Urinary bladder (tissue), 4 donors: ENCODE results near the gene MYLK4. TPM values are rescaled to one million over a fixed set of nuclear protein-coding genes. Genes with fewer than 3 reads are reported as not detected.

ENCODE experiments used
- DNase-seq: peaks from one replicate; pipeline ENCODE4 v3.0.0-alpha.2; 2015; ENCODE audit errors: extremely low spot score
- H3K27ac ChIP-seq: one replicate; pipeline ENCODE4 v1.5.1; 2013; ENCODE audit warnings: low read depth, mild to moderate bottlenecking, moderate library complexity
- H3K36me3 ChIP-seq: one replicate; pipeline ENCODE4 v1.6.1; 2013; ENCODE audit warnings: mild to moderate bottlenecking, moderate library complexity; ENCODE audit not compliant: insufficient read depth
- H3K4me1 ChIP-seq: one replicate; pipeline ENCODE4 v1.6.1; 2013; ENCODE audit warnings: mild to moderate bottlenecking, moderate library complexity; ENCODE audit not compliant: insufficient read depth
- H3K4me3 ChIP-seq: one replicate; pipeline ENCODE4 v1.5.1; 2013; ENCODE audit warnings: low read depth, low read length
- WGBS: extraction: QIAGEN DNeasy Blood & Tissue Kit; methylation state at CpG from one replicate; pipeline ENCODE4 v1.1.7; 2013; 5-methylcytosine and 5-hydroxymethylcytosine counted together
- polyA plus RNA-seq: library from polyadenylated mRNA; stranded (reverse); fragments of 200-250 nt; gene quantifications from one replicate; pipeline ENCODE4 v1.2.3, GENCODE V29; 2013
- total RNA-seq: library from RNA; depleted of rRNA; stranded (reverse); fragments of >200 nt; gene quantifications from one replicate; pipeline ENCODE4 v1.2.3, GENCODE V29; 2014
- donor health status: healthy with polysubstance abuse.
- donor health status: healthy.

The MYLK4 gene
- total RNA-seq (4.0 TPM), polyA plus RNA-seq (0.42 TPM)

DNA sequence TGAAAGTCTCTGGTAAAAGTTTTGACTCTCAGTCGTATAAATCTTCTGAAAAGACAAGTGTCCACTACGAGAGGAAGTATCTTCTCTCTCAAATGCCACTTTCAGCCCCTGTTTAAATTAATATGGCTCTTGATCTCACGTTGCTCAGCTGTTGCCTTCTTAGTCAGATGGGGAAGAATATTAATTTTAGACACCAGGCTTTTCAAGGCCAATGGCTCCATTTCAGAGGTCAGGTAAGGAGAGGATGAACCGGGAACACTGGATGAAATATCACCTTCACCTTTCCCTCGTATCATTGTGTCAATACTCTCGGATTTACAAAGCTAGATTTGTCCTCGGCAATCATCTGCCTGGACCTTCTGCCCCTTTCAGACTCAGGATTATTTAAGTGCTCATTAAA, at the start of gene MYLK4:
MYLK4 (minus strand) TSS at position 91 of the 400 bp plus-strand sequence. CDS start 1,628 bp downstream, outside the sequence.
- Histone ChIP-seq H3K4me1 (no peaks in the 10 kb centered on the region), H3K27ac (no peak within 1 kb of the TSS), H3K36me3 (no peaks in the 10 kb centered on the region), H3K4me3 (no peak within 1 kb of the TSS)
- 80% methylated on average over 7 of the region's 7 CpGs for WGBS
- no peak for DNase-seq

GRCh38 chr6:2799936-2800527, 49.3 kb upstream of the MYLK4 start:
- WGBS = 78% methylated on average over 11 of the region's 11 CpGs
- DNase-seq = no peak
- no peak overlapping the region for H3K4me3 ChIP-seq
- H3K27ac ChIP-seq = no peak overlapping the region
- no peaks in the 10 kb centered on the region for H3K4me1 ChIP-seq
- no peaks in the 10 kb centered on the region for H3K36me3 ChIP-seq

GRCh38 chr6:2798586-2799134, 47.9 kb upstream of the MYLK4 start:
- Histone ChIP-seq H3K27ac (no peak overlapping the region), H3K36me3 (no peaks in the 10 kb centered on the region), H3K4me3 (no peak overlapping the region), H3K4me1 (no peaks in the 10 kb centered on the region)
- no peak for DNase-seq
- 91% methylated on average over 11 of the region's 11 CpGs for WGBS

DNA sequence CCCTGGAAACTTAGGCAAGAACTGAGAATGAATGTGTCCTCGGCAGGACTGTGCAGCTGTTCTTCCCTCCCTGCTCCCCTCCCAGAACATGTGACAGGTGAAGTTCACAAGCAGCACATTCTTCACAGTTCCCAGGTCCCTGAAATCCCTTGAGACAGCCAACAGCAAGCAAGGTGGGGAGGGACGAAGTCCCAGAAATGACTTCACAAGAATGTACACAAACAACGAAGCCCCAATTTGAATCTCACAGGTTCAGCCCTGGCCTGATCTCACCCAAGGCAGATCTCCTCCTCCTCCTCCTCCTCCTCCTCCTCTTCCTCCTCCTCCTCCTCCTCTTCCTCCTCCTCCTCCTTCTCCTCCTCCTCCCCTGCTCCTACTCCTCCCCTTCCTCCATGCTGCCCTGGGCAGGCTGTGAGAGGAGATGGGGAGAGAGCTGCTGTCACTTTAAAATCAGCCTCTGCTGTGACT, 46.9 kb upstream of the MYLK4 start:
- Histone ChIP-seq H3K4me3 (no peak overlapping the region), H3K27ac (no peak overlapping the region), H3K4me1 (no peaks in the 10 kb centered on the region), H3K36me3 (no peaks in the 10 kb centered on the region)
- no peak for DNase-seq
- 55% methylated on average over 3 of the region's 3 CpGs for WGBS

DNA sequence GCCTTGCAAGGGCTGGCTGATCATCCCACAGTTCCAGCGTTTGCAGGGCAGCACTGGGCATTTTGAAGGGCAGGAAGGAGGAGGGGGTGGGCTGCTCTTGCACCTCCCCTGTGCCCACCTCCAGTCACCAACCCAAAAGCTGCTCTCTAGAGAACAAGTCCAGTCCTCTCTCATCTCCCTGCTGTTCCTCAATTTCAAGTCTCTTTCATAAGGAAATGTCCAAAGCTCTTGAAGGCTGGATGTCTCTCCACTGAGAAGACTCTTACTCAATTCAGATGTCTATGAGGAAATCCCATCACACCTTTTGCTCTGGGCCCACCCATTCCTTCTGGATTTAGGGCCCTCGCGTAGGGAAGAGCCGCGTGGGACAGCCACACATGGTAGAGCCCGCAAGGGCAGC, 46.1 kb upstream of the MYLK4 start:
- H3K4me1 ChIP-seq = no peaks in the 10 kb centered on the region
- no peak overlapping the region for H3K4me3 ChIP-seq
- H3K27ac ChIP-seq = no peak overlapping the region
- 75% methylated on average over 6 of the region's 6 CpGs for WGBS
- no peak for DNase-seq
- H3K36me3 ChIP-seq = no peaks in the 10 kb centered on the region

DNA sequence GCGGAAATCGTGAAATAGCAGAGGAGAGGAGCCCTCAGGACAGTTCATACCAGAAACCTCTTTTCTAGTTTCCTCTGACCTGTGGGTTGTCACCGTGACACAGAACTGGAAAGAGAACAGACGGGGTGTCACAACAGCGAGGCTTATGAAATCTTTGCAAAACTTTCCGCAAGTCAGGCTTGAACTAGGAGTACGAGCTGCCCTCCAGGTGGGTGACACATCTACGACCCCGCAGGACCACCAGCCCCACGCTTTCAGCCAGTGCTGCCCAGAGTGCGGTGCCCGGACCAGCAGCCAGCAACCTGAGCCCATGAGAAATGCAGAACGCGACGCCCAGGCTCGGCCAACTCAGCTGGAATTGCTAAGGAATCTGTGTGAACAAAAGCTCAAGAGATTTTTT, 45.2 kb upstream of the MYLK4 start:
- H3K4me3 ChIP-seq = no peak overlapping the region
- no peak for DNase-seq
- no peak overlapping the region for H3K27ac ChIP-seq
- no peaks in the 10 kb centered on the region for H3K4me1 ChIP-seq
- WGBS = 92% methylated on average over 16 of the region's 16 CpGs
- no peaks in the 10 kb centered on the region for H3K36me3 ChIP-seq

- Histone ChIP-seq H3K4me3 (no peak overlapping the region), H3K36me3 (no peaks in the 10 kb centered on the region), H3K4me1 (no peaks in the 10 kb centered on the region), H3K27ac (no peak overlapping the region)
- DNase-seq = no peak
- 83% methylated on average over 2 of the region's 2 CpGs for WGBS
Measured at GRCh38 chr6:2795162-2795561, 44.4 kb upstream of the MYLK4 start.

- Histone ChIP-seq H3K4me1 (no peaks in the 10 kb centered on the region), H3K27ac (no peak overlapping the region), H3K36me3 (no peaks in the 10 kb centered on the region), H3K4me3 (no peak overlapping the region)
- no peak for DNase-seq
- 87% methylated on average over 5 of the region's 5 CpGs for WGBS
Measured at GRCh38 chr6:2794171-2794730, 43.5 kb upstream of the MYLK4 start.

GRCh38 chr6:2793534-2794151, 42.9 kb upstream of the MYLK4 start:
- H3K36me3 ChIP-seq = no peaks in the 10 kb centered on the region
- 70% methylated on average over 9 of the region's 9 CpGs for WGBS
- H3K27ac ChIP-seq = no peak overlapping the region
- no peak overlapping the region for H3K4me3 ChIP-seq
- no peak for DNase-seq
- no peaks in the 10 kb centered on the region for H3K4me1 ChIP-seq

DNA sequence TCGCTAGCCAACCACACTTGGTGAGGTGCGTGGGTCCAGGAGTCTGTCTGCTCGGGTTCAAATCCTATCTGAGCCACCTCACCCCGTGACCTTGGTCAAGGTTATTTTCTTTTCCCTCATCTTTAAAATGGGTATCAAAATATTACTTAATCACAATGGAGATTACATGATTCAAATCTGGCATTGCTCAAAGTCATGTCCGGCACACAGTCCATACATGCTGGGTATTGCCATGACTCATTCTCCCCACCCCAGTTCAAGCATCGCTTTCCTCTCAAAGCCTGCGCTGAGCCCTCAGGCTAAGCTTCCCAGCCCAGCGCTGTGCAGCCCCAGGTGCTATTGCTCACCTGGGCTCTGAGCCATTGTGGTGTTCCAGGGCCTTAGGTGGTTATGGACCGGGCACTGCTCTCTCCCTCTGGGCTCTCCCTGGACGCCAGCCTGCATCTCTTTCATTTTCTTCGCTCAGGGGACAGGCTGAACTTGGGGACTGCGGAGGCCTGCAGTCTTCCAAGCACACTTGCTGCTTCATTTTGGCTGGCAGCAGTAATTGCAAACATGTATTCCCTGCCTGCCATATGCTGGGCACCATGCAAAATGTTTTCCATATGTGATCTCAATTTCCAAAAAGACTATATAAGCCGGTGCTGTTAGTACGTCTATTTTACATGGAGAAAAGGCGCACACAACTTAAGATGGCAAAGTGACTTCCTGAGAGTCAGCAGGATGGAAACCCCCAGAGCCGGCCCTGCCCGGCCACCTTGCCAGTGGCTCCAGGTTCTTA, 41.8 kb upstream of the MYLK4 start:
- H3K4me1 ChIP-seq = no peaks in the 10 kb centered on the region

DNA sequence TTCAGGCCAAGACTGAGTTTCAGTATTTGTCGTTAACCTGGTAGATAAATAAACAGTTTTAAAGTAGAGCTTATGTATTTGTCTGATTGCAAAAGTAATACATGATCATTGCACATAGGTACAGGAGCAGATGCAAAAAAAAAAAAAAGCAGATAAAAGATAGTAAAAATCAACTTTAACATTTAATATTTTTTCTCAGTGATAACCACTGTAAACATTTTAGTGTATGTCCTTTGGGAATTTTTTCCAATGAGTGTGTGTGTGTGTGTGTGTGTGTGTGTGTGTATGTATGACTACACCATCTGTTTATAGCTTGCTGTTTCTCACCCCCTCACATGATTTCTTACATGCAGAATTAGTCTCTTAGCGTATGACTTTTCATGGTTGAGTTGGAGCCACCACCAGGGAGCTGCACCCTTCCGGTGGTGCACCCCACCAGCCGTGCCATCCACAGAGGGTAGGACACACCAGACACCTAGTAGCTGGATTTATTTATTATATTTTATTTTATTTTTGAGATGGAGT, 40.8 kb upstream of the MYLK4 start:
- no peak overlapping the region for H3K4me3 ChIP-seq
- no peaks in the 10 kb centered on the region for H3K4me1 ChIP-seq
- 64% methylated on average over 4 of the region's 4 CpGs for WGBS
- no peak overlapping the region for H3K27ac ChIP-seq
- no peaks in the 10 kb centered on the region for H3K36me3 ChIP-seq
- no peak for DNase-seq

More for the DNA sequence above, 41.8 kb upstream of the MYLK4 start:
- WGBS = 95% methylated on average over 17 of the region's 17 CpGs
- no peak for DNase-seq
- Histone ChIP-seq H3K27ac (no peak overlapping the region), H3K36me3 (no peaks in the 10 kb centered on the region), H3K4me3 (no peak overlapping the region)

GRCh38 chr6:2790588-2791449, 40.1 kb upstream of the MYLK4 start:
- Histone ChIP-seq H3K4me3 (no peak overlapping the region), H3K36me3 (no peaks in the 10 kb centered on the region), H3K27ac (no peak overlapping the region), H3K4me1 (no peaks in the 10 kb centered on the region)
- no peak for DNase-seq
- 33% methylated on average over 11 of the region's 11 CpGs for WGBS

- no peaks in the 10 kb centered on the region for H3K4me1 ChIP-seq
- no peak overlapping the region for H3K4me3 ChIP-seq
- no peak for DNase-seq
- H3K27ac ChIP-seq = no peak overlapping the region
- WGBS = 87% methylated on average over 4 of the region's 4 CpGs
- no peaks in the 10 kb centered on the region for H3K36me3 ChIP-seq
Measured at GRCh38 chr6:2786269-2786668, 35.5 kb upstream of the MYLK4 start.
